ENCODE data around the gene ZNF292.

DNA sequence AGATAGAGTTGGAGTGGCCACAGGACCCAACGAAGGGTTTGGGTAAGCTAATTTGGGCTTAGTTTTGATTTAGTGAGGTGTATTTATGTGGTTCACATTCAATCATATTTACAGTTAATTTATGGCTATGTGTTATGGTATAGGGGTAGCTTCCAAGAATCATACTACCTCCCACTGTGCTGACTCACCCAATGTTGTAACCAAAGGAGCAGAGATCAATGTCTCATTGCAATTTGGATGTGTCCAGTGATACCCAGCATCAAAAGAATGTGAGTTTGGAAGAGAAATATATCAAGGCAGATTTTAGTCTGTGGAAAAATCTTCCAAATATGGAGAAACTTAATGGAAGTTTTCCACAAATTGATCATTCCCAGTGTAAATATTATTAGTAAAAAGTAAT lies 141.8 kb downstream of the ZNF292 start:
- TF ChIP-seq, protein P1, sequence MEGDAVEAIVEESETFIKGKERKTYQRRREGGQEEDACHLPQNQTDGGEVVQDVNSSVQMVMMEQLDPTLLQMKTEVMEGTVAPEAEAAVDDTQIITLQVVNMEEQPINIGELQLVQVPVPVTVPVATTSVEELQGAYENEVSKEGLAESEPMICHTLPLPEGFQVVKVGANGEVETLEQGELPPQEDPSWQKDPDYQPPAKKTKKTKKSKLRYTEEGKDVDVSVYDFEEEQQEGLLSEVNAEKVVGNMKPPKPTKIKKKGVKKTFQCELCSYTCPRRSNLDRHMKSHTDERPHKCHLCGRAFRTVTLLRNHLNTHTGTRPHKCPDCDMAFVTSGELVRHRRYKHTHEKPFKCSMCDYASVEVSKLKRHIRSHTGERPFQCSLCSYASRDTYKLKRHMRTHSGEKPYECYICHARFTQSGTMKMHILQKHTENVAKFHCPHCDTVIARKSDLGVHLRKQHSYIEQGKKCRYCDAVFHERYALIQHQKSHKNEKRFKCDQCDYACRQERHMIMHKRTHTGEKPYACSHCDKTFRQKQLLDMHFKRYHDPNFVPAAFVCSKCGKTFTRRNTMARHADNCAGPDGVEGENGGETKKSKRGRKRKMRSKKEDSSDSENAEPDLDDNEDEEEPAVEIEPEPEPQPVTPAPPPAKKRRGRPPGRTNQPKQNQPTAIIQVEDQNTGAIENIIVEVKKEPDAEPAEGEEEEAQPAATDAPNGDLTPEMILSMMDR (IDR thresholded peaks at IDR 0.05), result no peak
- no peak for TF ChIP-seq POLR2A (IDR thresholded peaks at IDR 0.05)

All from esophagus squamous epithelium (tissue), 4 donors.